ENCODE data around the gene ZMAT1.

GRCh38 chrX:101973066-101973465 is 41.2 kb upstream of the ZMAT1 start:
- no peak for TF ChIP-seq POLR2AphosphoS5 (IDR thresholded peaks at IDR 0.05; ENCODE audit: low read depth, low read length)
- no peak for TF ChIP-seq TAF1 (IDR thresholded peaks at IDR 0.05; ENCODE audit: borderline replicate concordance, insufficient read depth, low read length)
- TF ChIP-seq REST (IDR thresholded peaks at IDR 0.05; ENCODE audit: insufficient read depth in 1 of 2, low read depth in 2 of 2, low read length in 2 of 2): no peak
- TF ChIP-seq SIN3A (IDR thresholded peaks at IDR 0.05; ENCODE audit: borderline replicate concordance, insufficient read depth, low read length): no peak
- no peak for TF ChIP-seq FOXP2 (optimal IDR thresholded peaks at IDR 0.05; ENCODE audit: borderline replicate concordance, extremely low read depth, extremely low read length, insufficient read depth)
